Measurements from ENCODE around the gene TIAM2. TPM values are rescaled to one million over a fixed set of nuclear protein-coding genes. Genes with fewer than 3 reads are reported as not detected.

The TIAM2 gene
- total and polyA plus RNA-seq, 2 experiments from 2014 or later = 14.2 to 24.4 TPM

GRCh38 chr6:155024391-155025027 is 29.4 kb downstream of the TIAM2 start:
- ATAC-seq = no peak
- H3K4me3 Mint-ChIP-seq = no peak overlapping the region
- Histone ChIP-seq H3K27me3 (ENCODE audit: insufficient read depth) (no peaks in the 10 kb centered on the region), H3K4me2 (no peak overlapping the region), H3F3A (replicated peaks; ENCODE audit: low read depth) (peaks cover 12% of the 10 kb centered on the region; the same call in 1 of the 2 replicates), H3K9me2 (ENCODE audit: insufficient read depth) (no peaks in the 10 kb centered on the region), H3K4me3 (no peak overlapping the region), H2AFZ (no peak overlapping the region), H3K4me1 (ENCODE audit: insufficient read depth) (peaks cover 5% of the 10 kb centered on the region), H4K20me1 (replicated peaks; ENCODE audit: insufficient read depth) (peaks cover 2% of the 10 kb centered on the region; the same call in 1 of the 2 replicates), H3K36me3 (ENCODE audit: insufficient read depth) (no peaks in the 10 kb centered on the region; the same call in 1 of the 2 replicates), H3K79me2 (replicated peaks; ENCODE audit: insufficient read depth) (peaks cover 6% of the 10 kb centered on the region; the same call in 1 of the 2 replicates), H3K27ac (ENCODE audit: low read depth) (peak overlapping the region; percentile 39; the same call in 1 of the 2 replicates)
- H3K27me3 Mint-ChIP-seq (ENCODE audit: insufficient read depth, low read depth, poor library complexity) = peaks cover 9% of the 10 kb centered on the region
- no peak for TF ChIP-seq ZNF114 (CRISPR knock-in tag; IDR thresholded peaks at IDR 0.05)
- TF ChIP-seq EZH2phosphoT487 (IDR thresholded peaks at IDR 0.05; ENCODE audit: unreplicated experiment) = no peak
- TF ChIP-seq CREB1 (CRISPR knock-in tag; IDR thresholded peaks at IDR 0.05; ENCODE audit: low read depth) = no peak
- no peak for TF ChIP-seq EZH2 (IDR thresholded peaks at IDR 0.05; ENCODE audit: low read depth, unreplicated experiment)
- TF ChIP-seq ETS1 (IDR thresholded peaks at IDR 0.05) = no peak
- no peak for TF ChIP-seq POLR2AphosphoS5 (IDR thresholded peaks at IDR 0.05; ENCODE audit: low read depth)
- no peak for TF ChIP-seq ZNF331 (CRISPR knock-in tag; IDR thresholded peaks at IDR 0.05; ENCODE audit: low read depth)
- TF ChIP-seq ZNF462 (CRISPR knock-in tag; IDR thresholded peaks at IDR 0.05) = no peak
- no peak for TF ChIP-seq STAT1 (IDR thresholded peaks at IDR 0.05; ENCODE audit: unreplicated experiment)
- no peak for TF ChIP-seq NANOG (IDR thresholded peaks at IDR 0.05; ENCODE audit: borderline replicate concordance)
- TF ChIP-seq REST (IDR thresholded peaks at IDR 0.05; ENCODE audit: unreplicated experiment) = no peak
- no peak for TF ChIP-seq CTCF (conservative IDR thresholded peaks at IDR 0.05; ENCODE audit: low read depth in 2 of 2)
- no peak for TF ChIP-seq JUNB (IDR thresholded peaks at IDR 0.05; ENCODE audit: unreplicated experiment)
- H3K9me3 Mint-ChIP-seq = no peaks in the 10 kb centered on the region
- peaks cover 22% of the 10 kb centered on the region; the same call in 2 of the 3 replicates for H3K4me1 Mint-ChIP-seq
- H3K36me3 Mint-ChIP-seq (ENCODE audit: low read depth) = peaks cover 2% of the 10 kb centered on the region; the same call in 1 of the 3 replicates
- H3K27ac Mint-ChIP-seq = no peak overlapping the region
- no peak for DNase-seq (ENCODE audit: low spot score)
